NCI-H1436 treated with DMSO at 0.1 percent for 48 hours (cell line): ENCODE measurements around the gene PDE4D.
"Not testable (repeated sequence)": the region's sequence is repeated elsewhere in the genome, so short reads cannot be mapped to it uniquely, and the experiment has no call there.

Experiments
- DNase-seq: peaks from one replicate; lab custom pipeline; 2025; lab: John Stamatoyannopoulos, UW

The PDE4D gene

GRCh38 chr5:59471463-59471862 is 422.1 kb downstream of the PDE4D start:
- DNase-seq: no peak

GRCh38 chr5:59467969-59468368 is 425.6 kb downstream of the PDE4D start:
- DNase-seq: no peak

GRCh38 chr5:59466271-59466670 is 427.3 kb downstream of the PDE4D start:
- DNase-seq: no peak

GRCh38 chr5:59464969-59465368 is 428.6 kb downstream of the PDE4D start:
- DNase-seq: no peak

GRCh38 chr5:59463618-59464166 is 429.8 kb downstream of the PDE4D start:
- DNase-seq: not testable (repeated sequence)

- no peak for DNase-seq
These were observed 430.6 kb downstream of the PDE4D start for GRCh38 chr5:59462956-59463355.

- no peak for DNase-seq
These were observed 433.0 kb downstream of the PDE4D start for GRCh38 chr5:59460368-59461153.

- no peak for DNase-seq
These were observed 434.4 kb downstream of the PDE4D start for GRCh38 chr5:59458966-59459729.

GRCh38 chr5:59458321-59458720 is 435.2 kb downstream of the PDE4D start:
- DNase-seq: no peak

GRCh38 chr5:59449905-59450644 is 443.5 kb downstream of the PDE4D start:
- no peak for DNase-seq

- DNase-seq: no peak
These were observed 447.2 kb downstream of the PDE4D start for GRCh38 chr5:59446356-59446755.

- no peak for DNase-seq
These were observed 447.8 kb downstream of the PDE4D start for GRCh38 chr5:59445741-59446140.

- DNase-seq: no peak
These were observed 454.2 kb downstream of the PDE4D start for GRCh38 chr5:59439303-59439702.

- DNase-seq: no peak
These were observed 456.4 kb downstream of the PDE4D start for GRCh38 chr5:59437176-59437575.

GRCh38 chr5:59436364-59437148 is 457.0 kb downstream of the PDE4D start:
- DNase-seq: peak; percentile 76

GRCh38 chr5:59433174-59433573 is 460.4 kb downstream of the PDE4D start:
- DNase-seq: no peak

- DNase-seq: no peak
These were observed 463.4 kb downstream of the PDE4D start for GRCh38 chr5:59430066-59430685.

- no peak for DNase-seq
These were observed 465.1 kb downstream of the PDE4D start for GRCh38 chr5:59428391-59428790.

- no peak for DNase-seq
These were observed 469.0 kb downstream of the PDE4D start for GRCh38 chr5:59424515-59424914.

GRCh38 chr5:59423021-59423420 is 470.5 kb downstream of the PDE4D start:
- DNase-seq: no peak
